ENCODE results near the gene PLA2G15.

DNA sequence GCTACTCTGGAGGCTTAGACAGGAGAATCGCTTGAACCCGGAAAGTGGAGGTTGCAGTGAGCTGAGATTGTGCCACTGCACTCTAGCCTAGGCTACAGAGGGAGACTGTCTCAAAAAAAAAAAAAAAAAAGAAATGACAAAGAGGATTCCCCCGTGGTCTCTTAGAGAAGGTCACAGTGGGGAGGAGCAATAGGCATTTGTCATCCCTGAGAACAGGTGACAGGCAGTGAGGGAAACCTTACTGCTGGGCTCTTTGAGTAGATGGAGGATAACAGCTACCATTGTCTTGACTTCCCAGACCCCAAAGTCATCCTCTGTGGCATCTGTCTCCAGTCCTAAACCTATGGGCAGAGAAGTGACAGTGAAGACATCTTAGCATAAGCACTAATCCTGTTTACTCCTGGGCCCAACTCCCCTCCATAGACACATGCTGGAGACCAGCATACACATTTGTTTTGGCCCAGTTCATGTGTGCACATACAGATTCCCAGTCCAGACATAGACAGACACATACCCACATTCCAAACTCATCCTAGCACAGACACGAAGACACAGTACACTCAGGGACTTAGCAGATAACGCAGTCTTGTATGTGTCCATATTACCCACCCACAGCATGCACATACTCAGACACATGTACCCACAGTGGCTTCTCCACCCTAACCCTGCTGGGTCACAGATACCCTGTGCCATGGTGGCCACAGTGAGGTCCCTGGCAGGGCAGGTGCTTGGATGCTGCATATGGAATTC is 11.9 kb upstream of the PLA2G15 start:
- TF ChIP-seq EZH2 (IDR thresholded peaks at IDR 0.05; ENCODE audit: low read depth, unreplicated experiment) = no peak
- no peak for TF ChIP-seq POLR2AphosphoS5 (IDR thresholded peaks at IDR 0.05; ENCODE audit: low read depth)
- TF ChIP-seq, protein P1, sequence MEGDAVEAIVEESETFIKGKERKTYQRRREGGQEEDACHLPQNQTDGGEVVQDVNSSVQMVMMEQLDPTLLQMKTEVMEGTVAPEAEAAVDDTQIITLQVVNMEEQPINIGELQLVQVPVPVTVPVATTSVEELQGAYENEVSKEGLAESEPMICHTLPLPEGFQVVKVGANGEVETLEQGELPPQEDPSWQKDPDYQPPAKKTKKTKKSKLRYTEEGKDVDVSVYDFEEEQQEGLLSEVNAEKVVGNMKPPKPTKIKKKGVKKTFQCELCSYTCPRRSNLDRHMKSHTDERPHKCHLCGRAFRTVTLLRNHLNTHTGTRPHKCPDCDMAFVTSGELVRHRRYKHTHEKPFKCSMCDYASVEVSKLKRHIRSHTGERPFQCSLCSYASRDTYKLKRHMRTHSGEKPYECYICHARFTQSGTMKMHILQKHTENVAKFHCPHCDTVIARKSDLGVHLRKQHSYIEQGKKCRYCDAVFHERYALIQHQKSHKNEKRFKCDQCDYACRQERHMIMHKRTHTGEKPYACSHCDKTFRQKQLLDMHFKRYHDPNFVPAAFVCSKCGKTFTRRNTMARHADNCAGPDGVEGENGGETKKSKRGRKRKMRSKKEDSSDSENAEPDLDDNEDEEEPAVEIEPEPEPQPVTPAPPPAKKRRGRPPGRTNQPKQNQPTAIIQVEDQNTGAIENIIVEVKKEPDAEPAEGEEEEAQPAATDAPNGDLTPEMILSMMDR (conservative IDR thresholded peaks at IDR 0.05; ENCODE audit: low read depth in 2 of 2) = no peak
- TF ChIP-seq CREB1 (CRISPR knock-in tag; IDR thresholded peaks at IDR 0.05; ENCODE audit: low read depth) = no peak
- TF ChIP-seq EZH2phosphoT487 (IDR thresholded peaks at IDR 0.05; ENCODE audit: unreplicated experiment) = no peak
- TF ChIP-seq, protein P2, sequence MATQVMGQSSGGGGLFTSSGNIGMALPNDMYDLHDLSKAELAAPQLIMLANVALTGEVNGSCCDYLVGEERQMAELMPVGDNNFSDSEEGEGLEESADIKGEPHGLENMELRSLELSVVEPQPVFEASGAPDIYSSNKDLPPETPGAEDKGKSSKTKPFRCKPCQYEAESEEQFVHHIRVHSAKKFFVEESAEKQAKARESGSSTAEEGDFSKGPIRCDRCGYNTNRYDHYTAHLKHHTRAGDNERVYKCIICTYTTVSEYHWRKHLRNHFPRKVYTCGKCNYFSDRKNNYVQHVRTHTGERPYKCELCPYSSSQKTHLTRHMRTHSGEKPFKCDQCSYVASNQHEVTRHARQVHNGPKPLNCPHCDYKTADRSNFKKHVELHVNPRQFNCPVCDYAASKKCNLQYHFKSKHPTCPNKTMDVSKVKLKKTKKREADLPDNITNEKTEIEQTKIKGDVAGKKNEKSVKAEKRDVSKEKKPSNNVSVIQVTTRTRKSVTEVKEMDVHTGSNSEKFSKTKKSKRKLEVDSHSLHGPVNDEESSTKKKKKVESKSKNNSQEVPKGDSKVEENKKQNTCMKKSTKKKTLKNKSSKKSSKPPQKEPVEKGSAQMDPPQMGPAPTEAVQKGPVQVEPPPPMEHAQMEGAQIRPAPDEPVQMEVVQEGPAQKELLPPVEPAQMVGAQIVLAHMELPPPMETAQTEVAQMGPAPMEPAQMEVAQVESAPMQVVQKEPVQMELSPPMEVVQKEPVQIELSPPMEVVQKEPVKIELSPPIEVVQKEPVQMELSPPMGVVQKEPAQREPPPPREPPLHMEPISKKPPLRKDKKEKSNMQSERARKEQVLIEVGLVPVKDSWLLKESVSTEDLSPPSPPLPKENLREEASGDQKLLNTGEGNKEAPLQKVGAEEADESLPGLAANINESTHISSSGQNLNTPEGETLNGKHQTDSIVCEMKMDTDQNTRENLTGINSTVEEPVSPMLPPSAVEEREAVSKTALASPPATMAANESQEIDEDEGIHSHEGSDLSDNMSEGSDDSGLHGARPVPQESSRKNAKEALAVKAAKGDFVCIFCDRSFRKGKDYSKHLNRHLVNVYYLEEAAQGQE (IDR thresholded peaks at IDR 0.05; ENCODE audit: unreplicated experiment) = no peak
- no peak for TF ChIP-seq JUNB (IDR thresholded peaks at IDR 0.05; ENCODE audit: unreplicated experiment)
- TF ChIP-seq, protein P3, sequence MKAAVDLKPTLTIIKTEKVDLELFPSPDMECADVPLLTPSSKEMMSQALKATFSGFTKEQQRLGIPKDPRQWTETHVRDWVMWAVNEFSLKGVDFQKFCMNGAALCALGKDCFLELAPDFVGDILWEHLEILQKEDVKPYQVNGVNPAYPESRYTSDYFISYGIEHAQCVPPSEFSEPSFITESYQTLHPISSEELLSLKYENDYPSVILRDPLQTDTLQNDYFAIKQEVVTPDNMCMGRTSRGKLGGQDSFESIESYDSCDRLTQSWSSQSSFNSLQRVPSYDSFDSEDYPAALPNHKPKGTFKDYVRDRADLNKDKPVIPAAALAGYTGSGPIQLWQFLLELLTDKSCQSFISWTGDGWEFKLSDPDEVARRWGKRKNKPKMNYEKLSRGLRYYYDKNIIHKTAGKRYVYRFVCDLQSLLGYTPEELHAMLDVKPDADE (IDR thresholded peaks at IDR 0.05) = no peak
- TF ChIP-seq ZNF331 (CRISPR knock-in tag; IDR thresholded peaks at IDR 0.05; ENCODE audit: low read depth) = no peak
- TF ChIP-seq, protein P4, sequence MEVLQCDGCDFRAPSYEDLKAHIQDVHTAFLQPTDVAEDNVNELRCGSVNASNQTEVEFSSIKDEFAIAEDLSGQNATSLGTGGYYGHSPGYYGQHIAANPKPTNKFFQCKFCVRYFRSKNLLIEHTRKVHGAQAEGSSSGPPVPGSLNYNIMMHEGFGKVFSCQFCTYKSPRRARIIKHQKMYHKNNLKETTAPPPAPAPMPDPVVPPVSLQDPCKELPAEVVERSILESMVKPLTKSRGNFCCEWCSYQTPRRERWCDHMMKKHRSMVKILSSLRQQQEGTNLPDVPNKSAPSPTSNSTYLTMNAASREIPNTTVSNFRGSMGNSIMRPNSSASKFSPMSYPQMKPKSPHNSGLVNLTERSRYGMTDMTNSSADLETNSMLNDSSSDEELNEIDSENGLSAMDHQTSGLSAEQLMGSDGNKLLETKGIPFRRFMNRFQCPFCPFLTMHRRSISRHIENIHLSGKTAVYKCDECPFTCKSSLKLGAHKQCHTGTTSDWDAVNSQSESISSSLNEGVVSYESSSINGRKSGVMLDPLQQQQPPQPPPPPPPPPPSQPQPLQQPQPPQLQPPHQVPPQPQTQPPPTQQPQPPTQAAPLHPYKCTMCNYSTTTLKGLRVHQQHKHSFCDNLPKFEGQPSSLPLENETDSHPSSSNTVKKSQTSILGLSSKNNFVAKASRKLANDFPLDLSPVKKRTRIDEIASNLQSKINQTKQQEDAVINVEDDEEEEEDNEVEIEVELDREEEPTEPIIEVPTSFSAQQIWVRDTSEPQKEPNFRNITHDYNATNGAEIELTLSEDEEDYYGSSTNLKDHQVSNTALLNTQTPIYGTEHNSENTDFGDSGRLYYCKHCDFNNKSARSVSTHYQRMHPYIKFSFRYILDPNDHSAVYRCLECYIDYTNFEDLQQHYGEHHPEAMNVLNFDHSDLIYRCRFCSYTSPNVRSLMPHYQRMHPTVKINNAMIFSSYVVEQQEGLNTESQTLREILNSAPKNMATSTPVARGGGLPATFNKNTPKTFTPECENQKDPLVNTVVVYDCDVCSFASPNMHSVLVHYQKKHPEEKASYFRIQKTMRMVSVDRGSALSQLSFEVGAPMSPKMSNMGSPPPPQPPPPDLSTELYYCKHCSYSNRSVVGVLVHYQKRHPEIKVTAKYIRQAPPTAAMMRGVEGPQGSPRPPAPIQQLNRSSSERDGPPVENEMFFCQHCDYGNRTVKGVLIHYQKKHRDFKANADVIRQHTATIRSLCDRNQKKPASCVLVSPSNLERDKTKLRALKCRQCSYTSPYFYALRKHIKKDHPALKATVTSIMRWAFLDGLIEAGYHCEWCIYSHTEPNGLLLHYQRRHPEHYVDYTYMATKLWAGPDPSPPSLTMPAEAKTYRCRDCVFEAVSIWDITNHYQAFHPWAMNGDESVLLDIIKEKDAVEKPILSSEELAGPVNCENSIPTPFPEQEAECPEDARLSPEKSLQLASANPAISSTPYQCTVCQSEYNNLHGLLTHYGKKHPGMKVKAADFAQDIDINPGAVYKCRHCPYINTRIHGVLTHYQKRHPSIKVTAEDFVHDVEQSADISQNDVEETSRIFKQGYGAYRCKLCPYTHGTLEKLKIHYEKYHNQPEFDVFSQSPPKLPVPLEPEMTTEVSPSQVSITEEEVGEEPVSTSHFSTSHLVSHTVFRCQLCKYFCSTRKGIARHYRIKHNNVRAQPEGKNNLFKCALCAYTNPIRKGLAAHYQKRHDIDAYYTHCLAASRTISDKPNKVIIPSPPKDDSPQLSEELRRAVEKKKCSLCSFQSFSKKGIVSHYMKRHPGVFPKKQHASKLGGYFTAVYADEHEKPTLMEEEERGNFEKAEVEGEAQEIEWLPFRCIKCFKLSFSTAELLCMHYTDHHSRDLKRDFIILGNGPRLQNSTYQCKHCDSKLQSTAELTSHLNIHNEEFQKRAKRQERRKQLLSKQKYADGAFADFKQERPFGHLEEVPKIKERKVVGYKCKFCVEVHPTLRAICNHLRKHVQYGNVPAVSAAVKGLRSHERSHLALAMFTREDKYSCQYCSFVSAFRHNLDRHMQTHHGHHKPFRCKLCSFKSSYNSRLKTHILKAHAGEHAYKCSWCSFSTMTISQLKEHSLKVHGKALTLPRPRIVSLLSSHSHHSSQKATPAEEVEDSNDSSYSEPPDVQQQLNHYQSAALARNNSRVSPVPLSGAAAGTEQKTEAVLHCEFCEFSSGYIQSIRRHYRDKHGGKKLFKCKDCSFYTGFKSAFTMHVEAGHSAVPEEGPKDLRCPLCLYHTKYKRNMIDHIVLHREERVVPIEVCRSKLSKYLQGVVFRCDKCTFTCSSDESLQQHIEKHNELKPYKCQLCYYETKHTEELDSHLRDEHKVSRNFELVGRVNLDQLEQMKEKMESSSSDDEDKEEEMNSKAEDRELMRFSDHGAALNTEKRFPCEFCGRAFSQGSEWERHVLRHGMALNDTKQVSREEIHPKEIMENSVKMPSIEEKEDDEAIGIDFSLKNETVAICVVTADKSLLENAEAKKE (CRISPR knock-in tag; IDR thresholded peaks at IDR 0.05) = no peak
- TF ChIP-seq STAT1 (IDR thresholded peaks at IDR 0.05; ENCODE audit: unreplicated experiment) = no peak

Data from GM23338 (cell line).